H1 (cell line): ENCODE results near the gene GBE1. TPM values are rescaled to one million over a fixed set of nuclear protein-coding genes. Genes with fewer than 3 reads are reported as not detected.

Experiments
- CTCF ChIA-PET: fragments of 300-600 bp; sonication (Branson Sonifier 250); formaldehyde crosslinking; loops from one replicate; lab custom pipeline; 2021; ENCODE audit not compliant: partially characterized antibody; lab: Charles Lee
- POLR2A ChIA-PET: fragments of 300-600 bp; sonication (Branson Sonifier 250); formaldehyde crosslinking; loops from one replicate; lab custom pipeline; 2021; ENCODE audit warnings: inconsistent platforms; ENCODE audit not compliant: partially characterized antibody; lab: Charles Lee
- DNase-seq, 2 experiments: peaks; one replicate each; pipeline versions ENCODE4 v3.0.0 to v3.0.0-alpha.2; 2010 to 2022; ENCODE audit warnings: low spot score in 2 of 2, low read depth in 1 of 2, mixed read lengths in 1 of 2
- FAIRE-seq: peaks from 2 replicates; lab custom pipeline; 2011; peaks lifted over from hg19 to GRCh38; lab: Jason Lieb, UNC
- H2AFZ ChIP-seq: 2 replicates; pipeline ENCODE4 v1.8.1; 2012; ENCODE audit warnings: low read length, inconsistent platforms
- H2AK5ac ChIP-seq: 2 replicates; pipeline ENCODE4 v1.6.1; 2013; ENCODE audit warnings: low read depth, low read length
- H2BK120ac ChIP-seq: replicated peaks from 2 replicates; pipeline ENCODE3; 2013; ENCODE audit warnings: low read depth, low read length, inconsistent platforms
- H2BK12ac ChIP-seq: 2 replicates; pipeline ENCODE4 v1.6.1; 2013; ENCODE audit warnings: low read depth, low read length
- H2BK15ac ChIP-seq: 2 replicates; pipeline ENCODE4 v1.6.1; 2013; ENCODE audit warnings: low read length
- H2BK20ac ChIP-seq: 2 replicates; pipeline ENCODE4 v1.6.1; 2013; ENCODE audit warnings: low read length
- H2BK5ac ChIP-seq: 2 replicates; pipeline ENCODE4 v1.6.1; 2013; ENCODE audit warnings: low read depth, low read length
- H3K14ac ChIP-seq: 2 replicates; pipeline ENCODE4 v1.6.1; 2013; ENCODE audit warnings: inconsistent platforms; ENCODE audit not compliant: insufficient read length
- H3K18ac ChIP-seq: 2 replicates; pipeline ENCODE4 v1.6.1; 2013; ENCODE audit warnings: low read length; ENCODE audit errors: extremely low read depth
- H3K23ac ChIP-seq: 2 replicates; pipeline ENCODE4 v1.6.1; 2013; ENCODE audit warnings: inconsistent platforms; ENCODE audit not compliant: insufficient read length
- H3K23me2 ChIP-seq: 2 replicates; pipeline ENCODE4 v1.6.1; 2013; ENCODE audit warnings: low read depth, low read length
- H3K27ac ChIP-seq: 2 replicates; pipeline ENCODE4 v1.6.1; 2011; ENCODE audit warnings: low read depth, low read length, inconsistent platforms
- H3K27me3 ChIP-seq, 4 experiments: replicated peaks in 1 of 4; 1 replicate in 1 of 4; 2 replicates in 3 of 4; pipeline versions ENCODE4 v1.6.1 to v1.8.1; 2011 to 2013; ENCODE audit warnings: low read length in 3 of 4, mild to moderate bottlenecking in 3 of 4, inconsistent platforms in 2 of 4, mixed read lengths in 2 of 4, moderate library complexity in 1 of 4; ENCODE audit not compliant: control insufficient read depth in 3 of 4, insufficient read depth in 3 of 4; ENCODE audit errors: extremely low read depth in 1 of 4
- H3K36me3 ChIP-seq, 4 experiments: 2 replicates each; pipeline versions ENCODE4 v1.6.1 to v1.8.1; 2011 to 2013; ENCODE audit warnings: mild to moderate bottlenecking in 4 of 4, low read length in 3 of 4, moderate library complexity in 2 of 4, control low read depth in 1 of 4, inconsistent platforms in 1 of 4; ENCODE audit not compliant: insufficient read depth in 4 of 4, control insufficient read depth in 2 of 4
- H3K4ac ChIP-seq: replicated peaks from 2 replicates; pipeline ENCODE3; 2013; ENCODE audit warnings: low read length, low read depth, mixed read lengths, inconsistent platforms; ENCODE audit not compliant: insufficient read length
- H3K4me1 ChIP-seq, 4 experiments: replicated peaks in 1 of 4; 1 replicate in 1 of 4; 2 replicates in 3 of 4; pipeline versions ENCODE4 v1.6.1 to v1.8.1; 2011 to 2013; ENCODE audit warnings: low read length in 3 of 4, inconsistent platforms in 2 of 4, mixed read lengths in 1 of 4; ENCODE audit not compliant: insufficient read depth in 4 of 4, control insufficient read depth in 3 of 4
- H3K4me2 ChIP-seq, 2 experiments: 2 replicates each; pipeline versions ENCODE4 v1.6.1 to v1.8.1; 2011 to 2013; ENCODE audit warnings: low read depth in 2 of 2, low read length in 2 of 2, control low read depth in 1 of 2, inconsistent platforms in 1 of 2, mild to moderate bottlenecking in 1 of 2; ENCODE audit not compliant: insufficient read depth in 1 of 2
- H3K4me3 ChIP-seq, 4 experiments: fragments of 200-600, 300-600 bp in 1 of 4; sonication (generic), shearing (Covaris generic), sonication (Bioruptor Twin) in 1 of 4; 2 replicates each; pipeline versions ENCODE4 v1.5.1 to v1.8.1; 2011 to 2016; ENCODE audit warnings: low read length in 4 of 4, low read depth in 3 of 4, control low read depth in 2 of 4, inconsistent platforms in 2 of 4, mild to moderate bottlenecking in 2 of 4, mixed read lengths in 1 of 4, moderate library complexity in 1 of 4; ENCODE audit not compliant: insufficient read depth in 2 of 4; ENCODE audit errors: extremely low read depth in 1 of 4
- H3K56ac ChIP-seq: replicated peaks from 2 replicates; pipeline ENCODE3; 2013; ENCODE audit warnings: low read depth, mild to moderate bottlenecking, mixed read lengths, low read length, inconsistent platforms; ENCODE audit not compliant: insufficient read length
- H3K79me1 ChIP-seq: 2 replicates; pipeline ENCODE4 v1.6.1; 2013; ENCODE audit warnings: low read depth, low read length, control low read depth
- H3K79me2 ChIP-seq, 2 experiments: 2 replicates each; pipeline versions ENCODE4 v1.6.1 to v1.8.1; 2012 to 2013; ENCODE audit warnings: low read length in 2 of 2, mild to moderate bottlenecking in 2 of 2, inconsistent platforms in 1 of 2; ENCODE audit not compliant: insufficient read depth in 2 of 2, control insufficient read depth in 1 of 2
- H3K9ac ChIP-seq, 4 experiments: replicated peaks in 1 of 4; 1 replicate in 1 of 4; 2 replicates in 3 of 4; pipeline versions ENCODE4 v1.6.1 to v1.8.1; 2011 to 2013; ENCODE audit warnings: low read depth in 3 of 4, low read length in 3 of 4, control low read depth in 2 of 4, mild to moderate bottlenecking in 2 of 4, moderate library complexity in 2 of 4, inconsistent platforms in 1 of 4; ENCODE audit errors: extremely low read depth in 1 of 4
- H3K9me3 ChIP-seq, 2 experiments: 2 replicates each; pipeline versions ENCODE4 v1.6.1 to v1.8.1; 2012 to 2013; ENCODE audit warnings: mild to moderate bottlenecking in 2 of 2, moderate library complexity in 2 of 2, control low read depth in 1 of 2, inconsistent platforms in 1 of 2, low read depth in 1 of 2, low read length in 1 of 2, mixed read lengths in 1 of 2; ENCODE audit not compliant: insufficient read depth in 2 of 2
- H4K20me1 ChIP-seq, 2 experiments: replicated peaks in 1 of 2; 2 replicates each; pipeline versions ENCODE3 to v1.8.1; 2011 to 2013; ENCODE audit warnings: inconsistent platforms in 2 of 2, low read length in 2 of 2, mild to moderate bottlenecking in 1 of 2; ENCODE audit not compliant: insufficient read depth in 2 of 2, control insufficient read depth in 1 of 2
- H4K5ac ChIP-seq: 2 replicates; pipeline ENCODE4 v1.6.1; 2013; ENCODE audit warnings: low read length, low read depth, mixed read lengths, inconsistent platforms; ENCODE audit not compliant: insufficient read length
- H4K8ac ChIP-seq: 2 replicates; pipeline ENCODE4 v1.8.0; 2013; ENCODE audit warnings: mild to moderate bottlenecking, moderate library complexity, low read length, inconsistent platforms; ENCODE audit not compliant: insufficient read depth; ENCODE audit errors: extremely low read depth
- H4K91ac ChIP-seq: replicated peaks from 2 replicates; pipeline ENCODE3; 2013; ENCODE audit warnings: low read length, mixed read lengths, inconsistent platforms; ENCODE audit not compliant: insufficient read length
- TAF1 ChIP-seq: IDR thresholded peaks from 2 replicates; pipeline ENCODE4 v1.6.1; 2011; ENCODE audit warnings: mild to moderate bottlenecking, low read depth, low read length
- WGBS, 2 experiments: shearing (Covaris generic) in 1 of 2; methylation state at CpG; one replicate each; pipeline versions ENCODE4 v1.1.6 to v1.1.7; 2013 to 2015; ENCODE audit warnings: low lambda C conversion rate in 2 of 2, mixed read lengths in 2 of 2, inconsistent platforms in 1 of 2, low coverage in 1 of 2, missing lambda C conversion rate in 1 of 2; ENCODE audit not compliant: insufficient replicate concordance in 2 of 2, insufficient coverage in 1 of 2, insufficient read length in 1 of 2; ENCODE audit errors: extremely low coverage in 1 of 2, missing lambda C conversion rate in 1 of 2; 5-methylcytosine and 5-hydroxymethylcytosine counted together
- polyA plus RNA-seq, 7 experiments: library from polyadenylated mRNA; depleted of rRNA in 3 of 7; stranded (reverse) in 5 of 7; unstranded in 2 of 7; fragments of >200 nt in 5 of 7; fragments of 200-250 nt in 2 of 7; gene quantifications; 1 replicate in 5 of 7; 2 replicates in 1 of 7; 4 replicates in 1 of 7; pipeline versions ENCODE4 v1.2.1 to v1.2.3, GENCODE V29; 2011 to 2013; ENCODE audit warnings: missing spikeins in 2 of 7, mixed read lengths in 2 of 7
- total RNA-seq: library from RNA; stranded (reverse); fragmentation: NEBNext Ultra II Directional; extraction: Animal tissue kit (Norgen Biotek cat#: 25700); gene quantifications from 2 replicates; pipeline ENCODE4 v1.2.1, GENCODE V29; 2021

The GBE1 gene
- total and polyA plus RNA-seq, 2 of the 8 experiments (the other 6 are each of a cell fraction or from before 2014, with no cell fraction given) = 3.3 to 7.3 TPM

- H3K4me3 ChIP-seq = no peak overlapping the region
- H4K20me1 ChIP-seq = peaks cover 0 to under 1% of the 10 kb centered on the region in 2 experiments
- no peaks in the 10 kb centered on the region for H3K79me2 ChIP-seq
- H3K36me3 ChIP-seq = no peaks in the 10 kb centered on the region
- DNase-seq = no peak
- no peak overlapping the region for H2BK20ac ChIP-seq
- no peak overlapping the region for H4K5ac ChIP-seq
- no peak overlapping the region for H4K8ac ChIP-seq
- no peak overlapping the region for H2AFZ ChIP-seq
- no peak overlapping the region for H2AK5ac ChIP-seq
- H3K79me1 ChIP-seq = no peaks in the 10 kb centered on the region
- no peak overlapping the region for H2BK5ac ChIP-seq
- no peak overlapping the region for H2BK120ac ChIP-seq
- H2BK12ac ChIP-seq = no peak overlapping the region
- no peak overlapping the region for H3K9ac ChIP-seq
- no peak overlapping the region for H2BK15ac ChIP-seq
- no peak overlapping the region for H3K18ac ChIP-seq
- no peak for TF ChIP-seq TAF1
- TF ChIP-seq, all 59 proteins: peak for 0
- H3K4ac ChIP-seq = no peak overlapping the region
- no peak for FAIRE-seq
- H3K23ac ChIP-seq = no peak overlapping the region
- no peaks in the 10 kb centered on the region for H3K27me3 ChIP-seq
- POLR2A ChIA-PET = no interaction called here
- H3K4me1 ChIP-seq = no peaks in the 10 kb centered on the region
- H3K27ac ChIP-seq = no peak overlapping the region
- no peak overlapping the region for H3K4me2 ChIP-seq
- H3K56ac ChIP-seq = no peak overlapping the region
- CTCF ChIA-PET = no interaction called here
- no peak overlapping the region for H4K91ac ChIP-seq
- no peaks in the 10 kb centered on the region; the same call in 1 of the 2 replicates for H3K23me2 ChIP-seq
- 86% methylated on average over 2 of the region's 2 CpGs; no CpG with 5 or more reads in 1 of the 2 experiments for WGBS, 2 experiments
- no peak overlapping the region for H3K14ac ChIP-seq
- peaks cover 10 to 14% of the 10 kb centered on the region in 2 experiments; a peak in 3 of 4 replicates for H3K9me3 ChIP-seq
These were observed 211.0 kb downstream of the GBE1 start for GRCh38 chr3:81550415-81550814.
